Liver (tissue), 9 donors: ENCODE data around the gene PET100. TPM values are rescaled to one million over a fixed set of nuclear protein-coding genes. Genes with fewer than 3 reads are reported as not detected.

Experiments
- DNase-seq: peaks from one replicate; pipeline ENCODE4 v3.0.0-alpha.2; 2017; ENCODE audit warnings: low spot score
- H3K27ac ChIP-seq, 2 donors: one replicate each; pipeline ENCODE4 v1.7.0; 2013; ENCODE audit warnings: inconsistent platforms in 2 of 2, low read length in 2 of 2, control low read depth in 1 of 2, low read depth in 1 of 2, mild to moderate bottlenecking in 1 of 2
- H3K27me3 ChIP-seq, 4 donors: one replicate each; pipeline versions ENCODE4 v1.6.1 to v1.7.0; 2013; ENCODE audit warnings: low read length in 3 of 4, inconsistent platforms in 1 of 4, mild to moderate bottlenecking in 1 of 4, moderate library complexity in 1 of 4; ENCODE audit not compliant: control insufficient read depth in 4 of 4, insufficient read depth in 4 of 4
- H3K36me3 ChIP-seq, 4 donors: one replicate each; pipeline versions ENCODE4 v1.6.1 to v1.7.0; 2013; ENCODE audit warnings: low read length in 3 of 4, mild to moderate bottlenecking in 3 of 4, low read depth in 1 of 4, moderate library complexity in 1 of 4; ENCODE audit not compliant: control insufficient read depth in 4 of 4, insufficient read depth in 3 of 4
- H3K4me1 ChIP-seq, 4 donors: one replicate each; pipeline versions ENCODE4 v1.6.1 to v1.7.0; 2013; ENCODE audit warnings: low read length in 3 of 4, mild to moderate bottlenecking in 3 of 4, moderate library complexity in 1 of 4; ENCODE audit not compliant: control insufficient read depth in 4 of 4, insufficient read depth in 4 of 4
- H3K4me3 ChIP-seq, 3 donors: one replicate each; pipeline versions ENCODE4 v1.6.1 to v1.7.0; 2013; ENCODE audit warnings: low read length in 3 of 3, control low read depth in 1 of 3, low read depth in 1 of 3, mild to moderate bottlenecking in 1 of 3
- H3K9ac ChIP-seq, 2 donors: one replicate each; pipeline ENCODE4 v1.7.0; 2013; ENCODE audit warnings: low read length in 2 of 2, mild to moderate bottlenecking in 2 of 2, moderate library complexity in 2 of 2, control low read depth in 1 of 2, low read depth in 1 of 2
- H3K9me3 ChIP-seq, 4 donors: one replicate each; pipeline versions ENCODE4 v1.6.1 to v1.7.0; 2013; ENCODE audit warnings: low read length in 3 of 4; ENCODE audit not compliant: control insufficient read depth in 4 of 4
- EGR1 ChIP-seq, 2 donors: IDR thresholded peaks; 2 replicates each; pipeline ENCODE4 v1.6.1; 2016 to 2018; ENCODE audit warnings: antibody characterized with exemption in 2 of 2, low read depth in 2 of 2
- FOXA1 ChIP-seq: IDR thresholded peaks from 2 replicates; pipeline ENCODE4 v1.6.1; 2016; ENCODE audit warnings: antibody characterized with exemption
- FOXA2 ChIP-seq: IDR thresholded peaks from 2 replicates; pipeline ENCODE4 v1.6.1; 2016; ENCODE audit warnings: antibody characterized with exemption
- GABPA ChIP-seq, 2 donors: IDR thresholded peaks in 1 of 2; conservative IDR thresholded peaks in 1 of 2; 2 replicates each; pipeline ENCODE4 v1.6.1; 2016; ENCODE audit warnings: antibody characterized with exemption in 2 of 2, mild to moderate bottlenecking in 1 of 2, moderate library complexity in 1 of 2
- HNF4A ChIP-seq, 2 donors: conservative IDR thresholded peaks; 2 replicates each; pipeline ENCODE4 v1.6.1; 2016; ENCODE audit warnings: antibody characterized with exemption in 2 of 2, mild to moderate bottlenecking in 2 of 2
- HNF4G ChIP-seq: IDR thresholded peaks from 2 replicates; pipeline ENCODE4 v1.6.1; 2016; ENCODE audit warnings: antibody characterized with exemption
- JUND ChIP-seq, 2 donors: IDR thresholded peaks; 2 replicates each; pipeline ENCODE4 v1.6.1; 2016; ENCODE audit warnings: antibody characterized with exemption in 2 of 2
- NR2F2 ChIP-seq: IDR thresholded peaks from 2 replicates; pipeline ENCODE4 v1.6.1; 2016; ENCODE audit warnings: antibody characterized with exemption
- RAD21 ChIP-seq, 2 donors: IDR thresholded peaks; 2 replicates each; pipeline ENCODE4 v1.6.1; 2016; ENCODE audit warnings: antibody characterized with exemption in 2 of 2, mild to moderate bottlenecking in 2 of 2
- RXRA ChIP-seq, 2 donors: IDR thresholded peaks; 2 replicates each; pipeline ENCODE4 v1.6.1; 2017 to 2018; ENCODE audit warnings: antibody characterized with exemption in 2 of 2, mild to moderate bottlenecking in 1 of 2
- SP1 ChIP-seq: IDR thresholded peaks from 2 replicates; pipeline ENCODE4 v1.6.1; 2018; ENCODE audit warnings: antibody characterized with exemption, mild to moderate bottlenecking
- TAF1 ChIP-seq: conservative IDR thresholded peaks from 2 replicates; pipeline ENCODE4 v1.6.1; 2016; ENCODE audit warnings: antibody characterized with exemption, mild to moderate bottlenecking
- YY1 ChIP-seq: IDR thresholded peaks from 2 replicates; pipeline ENCODE4 v1.6.1; 2016; ENCODE audit warnings: antibody characterized with exemption, mild to moderate bottlenecking
- WGBS: extraction: QIAGEN DNeasy Blood & Tissue Kit; methylation state at CpG from one replicate; pipeline ENCODE4 v1.1.7; 2013; 5-methylcytosine and 5-hydroxymethylcytosine counted together
- polyA plus RNA-seq, 2 donors: library from polyadenylated mRNA; stranded (reverse) in 1 of 2; unstranded in 1 of 2; fragments of 200-250 nt in 1 of 2; fragments of >200 nt in 1 of 2; fragmentation: Nextera tagmentation in 1 of 2; extraction: Ambion mirVana in 1 of 2; gene quantifications; one replicate each; pipeline versions ENCODE4 v1.2.1 to v1.2.3, GENCODE V29; 2013 to 2015
- total RNA-seq, 2 donors: library from RNA; depleted of rRNA; stranded (reverse); fragments of >200 nt; gene quantifications; one replicate each; pipeline ENCODE4 v1.2.3, GENCODE V29; 2014
- TF ChIP-seq, protein P1 (sequence below): IDR thresholded peaks from 2 replicates; pipeline ENCODE4 v1.6.1; 2016; ENCODE audit warnings: antibody characterized with exemption, mild to moderate bottlenecking
- TF ChIP-seq, protein P2 (sequence below): IDR thresholded peaks from 2 replicates; pipeline ENCODE4 v1.6.1; 2016; ENCODE audit warnings: antibody characterized with exemption
- TF ChIP-seq, protein P3 (sequence below): fragments of 150-350 bp; IDR thresholded peaks from 2 replicates; pipeline ENCODE4 v1.5.1; 2017; ENCODE audit warnings: improper control_type of control experiment, low read depth, low read length; ENCODE audit not compliant: missing input control
- TF ChIP-seq, protein P4 (sequence below): IDR thresholded peaks from 2 replicates; pipeline ENCODE4 v1.6.1; 2016; ENCODE audit warnings: antibody characterized with exemption
- TF ChIP-seq, protein P5 (sequence below): IDR thresholded peaks from 2 replicates; pipeline ENCODE4 v1.6.1; 2016; ENCODE audit warnings: antibody characterized with exemption
- donor health status: healthy.
- donor health status: healthy.
- donor health status: healthy.
- donor health status: healthy.
- donor health status: healthy.

PET100 gene
- total and polyA plus RNA-seq, 4 donors, result 4.8 to 225 (median 26.7) TPM

DNA sequence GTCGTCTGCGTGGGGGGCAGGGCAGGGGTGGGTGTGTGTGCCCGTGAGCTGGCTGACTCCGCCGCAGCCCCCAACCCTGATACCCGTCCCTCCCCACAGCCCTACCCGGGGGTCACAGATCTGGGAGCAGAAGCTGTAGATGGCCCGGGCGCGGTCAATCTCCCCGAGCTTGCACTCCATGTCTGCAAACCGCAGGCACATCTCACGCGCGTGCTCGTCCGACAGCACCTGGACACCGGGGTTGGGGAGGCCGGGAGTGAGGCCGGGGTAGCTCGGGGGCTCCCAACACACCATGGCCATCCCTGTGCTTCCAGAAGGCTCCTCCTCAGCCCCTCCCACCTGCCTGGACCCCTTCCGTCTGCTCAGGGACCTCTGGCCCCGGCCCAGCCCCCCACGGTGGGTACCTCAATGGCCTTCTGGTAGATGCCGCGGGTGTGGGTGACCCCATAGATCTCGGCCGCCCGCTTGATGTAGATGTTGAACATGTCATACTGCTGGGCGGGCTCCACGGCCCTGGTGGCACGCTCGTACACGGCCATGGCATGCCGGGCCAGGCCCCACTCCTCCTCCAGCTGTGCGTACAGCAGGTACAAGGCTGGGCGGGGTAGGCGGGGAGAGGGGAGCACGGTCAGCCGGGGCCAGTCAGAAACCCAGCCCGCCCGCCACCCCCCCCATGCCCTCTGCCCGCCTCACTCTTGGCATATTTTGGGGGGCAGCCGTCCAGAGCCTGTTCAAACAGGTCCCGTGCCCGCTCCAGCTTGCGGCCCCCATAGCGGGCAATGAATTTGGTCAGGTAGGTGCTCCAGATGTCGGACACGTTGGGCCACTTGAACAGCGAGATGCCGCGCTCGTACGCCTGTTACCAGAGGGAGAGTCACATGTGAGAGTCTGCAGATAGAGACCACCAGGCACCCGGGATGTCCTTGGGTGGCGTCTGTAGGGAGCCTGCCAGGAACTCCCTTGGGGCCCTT lies 8.9 kb upstream of the PET100 start:
- H3K4me1 ChIP-seq, result peaks cover 17 to 36% (median 27%) of the 10 kb centered on the region in 4 donors
- TF ChIP-seq NR2F2, result no peak
- DNase-seq, result no peak
- no peaks in the 10 kb centered on the region for H3K9me3 ChIP-seq
- H3K36me3 ChIP-seq, result peaks cover 15 to 51% (median 31%) of the 10 kb centered on the region in 4 donors
- 96% methylated on average over 57 of the region's 57 CpGs for WGBS
- H3K27me3 ChIP-seq, result no peaks in the 10 kb centered on the region
- peak overlapping the region in 1 of 2 donors; percentile 94 for H3K27ac ChIP-seq
- H3K4me3 ChIP-seq, result no peak overlapping the region
- H3K9ac ChIP-seq, result no peak overlapping the region

DNA sequence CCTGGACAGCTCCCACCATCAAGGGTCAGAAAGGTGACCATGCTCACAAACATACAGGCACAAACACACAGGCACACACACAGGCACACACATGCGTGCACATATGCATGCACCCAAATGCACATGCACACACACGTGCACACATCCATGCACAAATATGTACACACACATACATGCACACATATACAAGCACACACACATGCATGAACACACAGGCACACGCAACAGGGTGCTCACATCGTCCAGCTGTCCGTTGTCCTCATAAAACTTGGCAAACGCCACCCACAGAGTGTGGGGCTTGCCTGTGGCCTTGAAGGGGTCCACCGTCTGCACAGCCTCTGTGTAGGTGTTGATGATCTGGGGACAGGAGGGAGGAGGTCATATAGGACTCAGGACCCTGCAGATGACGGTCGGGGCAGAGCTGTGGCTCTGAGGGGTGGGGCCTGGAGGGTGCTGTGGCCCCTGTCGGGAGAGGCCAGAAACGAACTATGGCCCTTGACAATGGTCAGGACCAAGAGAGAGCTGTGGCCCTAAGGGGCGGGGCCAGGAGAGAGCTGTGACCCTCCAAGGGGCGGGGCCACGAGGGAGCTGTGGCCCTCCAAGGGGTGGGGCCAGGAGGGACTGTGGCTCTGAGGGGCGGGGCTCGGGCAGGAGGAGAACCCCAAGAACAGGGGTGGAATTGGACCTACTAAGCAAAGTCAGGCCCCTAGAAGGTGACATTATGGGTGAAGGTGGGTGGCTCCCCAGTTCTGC lies 6.5 kb upstream of the PET100 start:
- WGBS, result 88% methylated on average over 16 of the region's 16 CpGs
- Histone ChIP-seq H3K4me3 (no peak overlapping the region), H3K36me3 (peaks cover 17 to 60% (median 27%) of the 10 kb centered on the region in 4 donors), H3K27ac (no peak overlapping the region), H3K9ac (no peak overlapping the region), H3K9me3 (no peaks in the 10 kb centered on the region), H3K27me3 (no peaks in the 10 kb centered on the region), H3K4me1 (peaks cover 13 to 36% (median 21%) of the 10 kb centered on the region in 4 donors)
- DNase-seq, result no peak
- TF ChIP-seq, protein P1, sequence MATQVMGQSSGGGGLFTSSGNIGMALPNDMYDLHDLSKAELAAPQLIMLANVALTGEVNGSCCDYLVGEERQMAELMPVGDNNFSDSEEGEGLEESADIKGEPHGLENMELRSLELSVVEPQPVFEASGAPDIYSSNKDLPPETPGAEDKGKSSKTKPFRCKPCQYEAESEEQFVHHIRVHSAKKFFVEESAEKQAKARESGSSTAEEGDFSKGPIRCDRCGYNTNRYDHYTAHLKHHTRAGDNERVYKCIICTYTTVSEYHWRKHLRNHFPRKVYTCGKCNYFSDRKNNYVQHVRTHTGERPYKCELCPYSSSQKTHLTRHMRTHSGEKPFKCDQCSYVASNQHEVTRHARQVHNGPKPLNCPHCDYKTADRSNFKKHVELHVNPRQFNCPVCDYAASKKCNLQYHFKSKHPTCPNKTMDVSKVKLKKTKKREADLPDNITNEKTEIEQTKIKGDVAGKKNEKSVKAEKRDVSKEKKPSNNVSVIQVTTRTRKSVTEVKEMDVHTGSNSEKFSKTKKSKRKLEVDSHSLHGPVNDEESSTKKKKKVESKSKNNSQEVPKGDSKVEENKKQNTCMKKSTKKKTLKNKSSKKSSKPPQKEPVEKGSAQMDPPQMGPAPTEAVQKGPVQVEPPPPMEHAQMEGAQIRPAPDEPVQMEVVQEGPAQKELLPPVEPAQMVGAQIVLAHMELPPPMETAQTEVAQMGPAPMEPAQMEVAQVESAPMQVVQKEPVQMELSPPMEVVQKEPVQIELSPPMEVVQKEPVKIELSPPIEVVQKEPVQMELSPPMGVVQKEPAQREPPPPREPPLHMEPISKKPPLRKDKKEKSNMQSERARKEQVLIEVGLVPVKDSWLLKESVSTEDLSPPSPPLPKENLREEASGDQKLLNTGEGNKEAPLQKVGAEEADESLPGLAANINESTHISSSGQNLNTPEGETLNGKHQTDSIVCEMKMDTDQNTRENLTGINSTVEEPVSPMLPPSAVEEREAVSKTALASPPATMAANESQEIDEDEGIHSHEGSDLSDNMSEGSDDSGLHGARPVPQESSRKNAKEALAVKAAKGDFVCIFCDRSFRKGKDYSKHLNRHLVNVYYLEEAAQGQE, result no peak
- TF ChIP-seq, protein P2, sequence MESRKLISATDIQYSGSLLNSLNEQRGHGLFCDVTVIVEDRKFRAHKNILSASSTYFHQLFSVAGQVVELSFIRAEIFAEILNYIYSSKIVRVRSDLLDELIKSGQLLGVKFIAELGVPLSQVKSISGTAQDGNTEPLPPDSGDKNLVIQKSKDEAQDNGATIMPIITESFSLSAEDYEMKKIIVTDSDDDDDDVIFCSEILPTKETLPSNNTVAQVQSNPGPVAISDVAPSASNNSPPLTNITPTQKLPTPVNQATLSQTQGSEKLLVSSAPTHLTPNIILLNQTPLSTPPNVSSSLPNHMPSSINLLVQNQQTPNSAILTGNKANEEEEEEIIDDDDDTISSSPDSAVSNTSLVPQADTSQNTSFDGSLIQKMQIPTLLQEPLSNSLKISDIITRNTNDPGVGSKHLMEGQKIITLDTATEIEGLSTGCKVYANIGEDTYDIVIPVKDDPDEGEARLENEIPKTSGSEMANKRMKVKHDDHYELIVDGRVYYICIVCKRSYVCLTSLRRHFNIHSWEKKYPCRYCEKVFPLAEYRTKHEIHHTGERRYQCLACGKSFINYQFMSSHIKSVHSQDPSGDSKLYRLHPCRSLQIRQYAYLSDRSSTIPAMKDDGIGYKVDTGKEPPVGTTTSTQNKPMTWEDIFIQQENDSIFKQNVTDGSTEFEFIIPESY, result no peak
- TF ChIP-seq HNF4G (no peak), JUND (IDR thresholded peaks at IDR 0.05) (no peak), EGR1 (IDR thresholded peaks at IDR 0.05; ENCODE audit: low read depth in 2 of 2) (no peak), FOXA2 (no peak), RAD21 (IDR thresholded peaks at IDR 0.05) (no peak), TAF1 (no peak), FOXA1 (no peak), RXRA (IDR thresholded peaks at IDR 0.05) (no peak), NR2F2 (no peak), YY1 (no peak), HNF4A (conservative IDR thresholded peaks at IDR 0.05) (no peak), GABPA (IDR thresholded peaks at IDR 0.05 in 1 of 2, conservative IDR thresholded peaks at IDR 0.05 in 1 of 2) (no peak), SP1 (no peak)
- TF ChIP-seq, protein P3, sequence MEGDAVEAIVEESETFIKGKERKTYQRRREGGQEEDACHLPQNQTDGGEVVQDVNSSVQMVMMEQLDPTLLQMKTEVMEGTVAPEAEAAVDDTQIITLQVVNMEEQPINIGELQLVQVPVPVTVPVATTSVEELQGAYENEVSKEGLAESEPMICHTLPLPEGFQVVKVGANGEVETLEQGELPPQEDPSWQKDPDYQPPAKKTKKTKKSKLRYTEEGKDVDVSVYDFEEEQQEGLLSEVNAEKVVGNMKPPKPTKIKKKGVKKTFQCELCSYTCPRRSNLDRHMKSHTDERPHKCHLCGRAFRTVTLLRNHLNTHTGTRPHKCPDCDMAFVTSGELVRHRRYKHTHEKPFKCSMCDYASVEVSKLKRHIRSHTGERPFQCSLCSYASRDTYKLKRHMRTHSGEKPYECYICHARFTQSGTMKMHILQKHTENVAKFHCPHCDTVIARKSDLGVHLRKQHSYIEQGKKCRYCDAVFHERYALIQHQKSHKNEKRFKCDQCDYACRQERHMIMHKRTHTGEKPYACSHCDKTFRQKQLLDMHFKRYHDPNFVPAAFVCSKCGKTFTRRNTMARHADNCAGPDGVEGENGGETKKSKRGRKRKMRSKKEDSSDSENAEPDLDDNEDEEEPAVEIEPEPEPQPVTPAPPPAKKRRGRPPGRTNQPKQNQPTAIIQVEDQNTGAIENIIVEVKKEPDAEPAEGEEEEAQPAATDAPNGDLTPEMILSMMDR, result no peak
- TF ChIP-seq, protein P4, sequence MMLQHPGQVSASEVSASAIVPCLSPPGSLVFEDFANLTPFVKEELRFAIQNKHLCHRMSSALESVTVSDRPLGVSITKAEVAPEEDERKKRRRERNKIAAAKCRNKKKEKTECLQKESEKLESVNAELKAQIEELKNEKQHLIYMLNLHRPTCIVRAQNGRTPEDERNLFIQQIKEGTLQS, result no peak
- TF ChIP-seq, protein P5, sequence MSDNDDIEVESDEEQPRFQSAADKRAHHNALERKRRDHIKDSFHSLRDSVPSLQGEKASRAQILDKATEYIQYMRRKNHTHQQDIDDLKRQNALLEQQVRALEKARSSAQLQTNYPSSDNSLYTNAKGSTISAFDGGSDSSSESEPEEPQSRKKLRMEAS, result no peak
